ENCODE results near the gene AIF1L.

The AIF1L gene

DNA sequence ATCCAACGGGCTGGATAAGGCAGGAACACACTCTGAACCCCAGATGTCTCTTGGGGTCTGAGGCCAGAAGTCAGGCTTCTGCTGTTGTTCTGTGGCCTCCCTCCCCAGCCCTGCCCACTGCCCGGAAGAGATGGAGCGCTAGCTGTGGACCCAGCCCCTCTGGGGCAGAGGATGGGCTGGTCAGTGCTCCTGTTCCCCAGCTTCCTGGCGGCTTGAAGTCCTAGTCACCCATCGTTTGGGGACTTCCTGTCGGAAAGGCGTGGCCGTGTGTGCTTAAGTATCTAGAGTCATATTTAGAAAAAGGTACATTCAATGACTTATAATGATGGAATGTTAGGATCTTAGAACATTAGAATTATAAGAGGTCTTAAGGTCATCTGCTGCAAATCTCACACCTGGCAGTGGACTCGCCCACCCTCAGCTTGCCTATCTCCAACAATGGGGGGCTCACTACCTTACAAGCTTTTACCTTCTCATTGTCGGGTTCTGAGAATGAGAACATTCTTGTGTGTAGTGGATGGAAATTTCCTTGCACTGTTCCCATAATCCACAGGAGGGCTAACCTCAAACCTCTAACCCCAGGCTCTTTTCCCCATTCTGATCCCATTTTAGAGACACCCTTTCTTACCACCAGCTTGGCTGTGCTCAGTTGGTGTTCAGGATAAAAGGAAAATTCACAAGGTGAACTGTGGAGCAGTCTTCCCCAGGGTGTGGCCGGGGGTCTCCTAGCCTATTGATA is 13.4 kb upstream of the AIF1L start:
- Histone ChIP-seq H3K9me3 (ENCODE audit: control insufficient read depth, insufficient read depth, low read length) (no peaks in the 10 kb centered on the region), H3K4me3 (ENCODE audit: low read depth, low read length) (no peak overlapping the region), H3K4me1 (ENCODE audit: control insufficient read depth, insufficient read depth, low read length) (no peaks in the 10 kb centered on the region), H3K27me3 (ENCODE audit: control insufficient read depth, insufficient read depth, low read length) (no peaks in the 10 kb centered on the region), H3K36me3 (ENCODE audit: control insufficient read depth, insufficient read depth, low read length) (no peaks in the 10 kb centered on the region), H3K9ac (ENCODE audit: low read depth, low read length) (no peak overlapping the region)

DNA sequence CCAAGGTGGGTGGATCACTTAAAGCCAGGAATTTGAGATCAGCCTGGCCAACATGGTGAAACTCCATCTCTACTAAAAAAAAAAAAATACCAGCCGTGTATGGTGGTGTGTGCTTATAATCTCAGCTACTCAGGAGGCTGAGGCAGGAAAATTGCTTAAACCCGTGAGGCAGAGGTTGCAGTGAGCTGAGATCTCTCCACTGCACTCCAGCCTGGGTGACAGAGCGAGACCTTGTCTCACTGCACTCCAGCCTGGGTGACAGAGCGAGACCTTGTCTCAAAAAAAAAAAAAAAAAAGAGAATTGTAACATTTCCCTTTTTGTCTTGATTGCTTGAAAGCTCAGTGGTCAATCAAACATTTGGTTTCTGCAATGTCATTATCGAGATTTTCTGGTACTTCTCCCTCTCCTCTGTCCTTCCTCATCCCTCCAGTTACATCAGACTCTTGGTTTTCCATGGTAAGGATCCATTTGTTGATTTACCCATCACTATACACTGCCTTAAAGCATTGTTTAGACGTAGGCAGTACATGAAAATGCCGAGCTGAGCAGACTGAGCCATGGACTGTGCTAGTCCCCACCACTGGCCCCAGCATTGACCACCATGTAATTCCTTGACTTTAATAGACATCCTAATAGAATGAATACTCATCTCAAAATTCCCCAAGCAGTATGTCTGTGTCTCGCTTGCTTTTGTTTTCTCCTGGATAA is 11.5 kb upstream of the AIF1L start:
- Histone ChIP-seq H3K9ac (ENCODE audit: low read depth, low read length) (no peak overlapping the region), H3K9me3 (ENCODE audit: control insufficient read depth, insufficient read depth, low read length) (no peaks in the 10 kb centered on the region), H3K36me3 (ENCODE audit: control insufficient read depth, insufficient read depth, low read length) (no peaks in the 10 kb centered on the region), H3K4me3 (ENCODE audit: low read depth, low read length) (no peak overlapping the region), H3K27me3 (ENCODE audit: control insufficient read depth, insufficient read depth, low read length) (no peaks in the 10 kb centered on the region), H3K4me1 (ENCODE audit: control insufficient read depth, insufficient read depth, low read length) (no peaks in the 10 kb centered on the region)

DNA sequence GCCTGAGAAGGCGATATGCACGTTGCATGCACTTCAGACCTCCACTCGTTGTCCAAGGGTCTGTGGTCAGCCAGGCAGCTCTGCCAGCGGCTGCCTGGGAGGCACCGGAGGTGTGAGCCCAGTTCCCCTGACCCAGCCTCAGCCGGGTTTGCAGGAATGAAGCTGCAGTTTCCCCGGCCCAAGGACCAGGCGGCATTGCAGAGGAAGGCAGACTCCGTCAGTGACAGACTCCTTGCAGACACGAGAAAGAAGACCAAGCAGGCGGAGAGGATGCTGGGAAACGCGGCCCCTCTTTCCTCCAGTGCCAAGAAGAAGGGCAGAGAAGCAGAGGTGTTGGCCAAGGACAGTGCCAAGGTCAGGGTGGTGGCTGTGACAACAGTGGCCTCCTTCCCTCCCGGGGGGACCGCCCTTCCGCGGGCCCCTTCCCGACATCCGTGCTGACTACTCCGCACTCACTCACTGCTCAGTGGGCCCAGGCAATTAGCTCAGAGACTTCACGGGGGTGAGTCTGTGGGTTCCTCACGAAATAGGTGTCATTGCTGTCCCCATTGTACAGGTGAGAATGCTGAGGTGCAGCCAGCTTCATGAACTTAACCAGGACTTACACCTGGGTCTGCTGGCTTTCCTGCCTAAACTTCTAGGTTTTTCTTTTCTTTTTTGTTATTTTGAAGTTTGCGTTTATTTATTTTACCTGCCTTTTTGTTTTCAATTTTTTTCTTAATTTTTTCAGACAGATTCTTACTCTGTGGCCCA is 10.8 kb upstream of the AIF1L start:
- Histone ChIP-seq H3K36me3 (ENCODE audit: control insufficient read depth, insufficient read depth, low read length) (no peaks in the 10 kb centered on the region), H3K9ac (ENCODE audit: low read depth, low read length) (no peak overlapping the region), H3K4me1 (ENCODE audit: control insufficient read depth, insufficient read depth, low read length) (no peaks in the 10 kb centered on the region), H3K27me3 (ENCODE audit: control insufficient read depth, insufficient read depth, low read length) (no peaks in the 10 kb centered on the region), H3K4me3 (ENCODE audit: low read depth, low read length) (no peak overlapping the region), H3K9me3 (ENCODE audit: control insufficient read depth, insufficient read depth, low read length) (no peaks in the 10 kb centered on the region)

DNA sequence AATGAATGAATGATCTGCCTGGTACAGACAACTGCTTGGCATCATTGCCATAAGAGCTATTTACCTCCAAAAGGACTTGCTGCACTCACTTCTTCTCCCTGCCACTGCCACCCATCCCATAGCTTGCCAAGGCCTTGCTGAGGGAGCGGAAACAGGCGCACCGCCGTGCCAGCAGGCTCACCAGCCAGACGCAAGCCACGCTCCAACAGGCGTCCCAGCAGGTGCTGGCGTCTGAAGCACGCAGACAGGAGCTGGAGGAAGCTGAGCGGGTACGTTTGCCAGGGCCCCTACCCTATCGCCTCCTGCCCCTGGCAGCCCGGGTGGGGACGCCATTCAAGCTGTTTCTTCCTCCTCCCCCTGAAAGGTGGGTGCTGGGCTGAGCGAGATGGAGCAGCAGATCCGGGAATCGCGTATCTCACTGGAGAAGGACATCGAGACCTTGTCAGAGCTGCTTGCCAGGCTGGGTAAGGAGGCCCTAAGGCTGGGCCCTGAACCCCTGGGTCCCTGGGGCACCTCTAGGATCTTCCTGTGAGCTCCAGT is 8.9 kb upstream of the AIF1L start:
- H3K27me3 ChIP-seq (ENCODE audit: control insufficient read depth, insufficient read depth, low read length), result no peaks in the 10 kb centered on the region
- H3K4me3 ChIP-seq (ENCODE audit: low read depth, low read length), result no peak overlapping the region
- no peaks in the 10 kb centered on the region for H3K36me3 ChIP-seq (ENCODE audit: control insufficient read depth, insufficient read depth, low read length)
- no peaks in the 10 kb centered on the region for H3K9me3 ChIP-seq (ENCODE audit: control insufficient read depth, insufficient read depth, low read length)
- no peak overlapping the region for H3K9ac ChIP-seq (ENCODE audit: low read depth, low read length)
- H3K4me1 ChIP-seq (ENCODE audit: control insufficient read depth, insufficient read depth, low read length), result no peaks in the 10 kb centered on the region

DNA sequence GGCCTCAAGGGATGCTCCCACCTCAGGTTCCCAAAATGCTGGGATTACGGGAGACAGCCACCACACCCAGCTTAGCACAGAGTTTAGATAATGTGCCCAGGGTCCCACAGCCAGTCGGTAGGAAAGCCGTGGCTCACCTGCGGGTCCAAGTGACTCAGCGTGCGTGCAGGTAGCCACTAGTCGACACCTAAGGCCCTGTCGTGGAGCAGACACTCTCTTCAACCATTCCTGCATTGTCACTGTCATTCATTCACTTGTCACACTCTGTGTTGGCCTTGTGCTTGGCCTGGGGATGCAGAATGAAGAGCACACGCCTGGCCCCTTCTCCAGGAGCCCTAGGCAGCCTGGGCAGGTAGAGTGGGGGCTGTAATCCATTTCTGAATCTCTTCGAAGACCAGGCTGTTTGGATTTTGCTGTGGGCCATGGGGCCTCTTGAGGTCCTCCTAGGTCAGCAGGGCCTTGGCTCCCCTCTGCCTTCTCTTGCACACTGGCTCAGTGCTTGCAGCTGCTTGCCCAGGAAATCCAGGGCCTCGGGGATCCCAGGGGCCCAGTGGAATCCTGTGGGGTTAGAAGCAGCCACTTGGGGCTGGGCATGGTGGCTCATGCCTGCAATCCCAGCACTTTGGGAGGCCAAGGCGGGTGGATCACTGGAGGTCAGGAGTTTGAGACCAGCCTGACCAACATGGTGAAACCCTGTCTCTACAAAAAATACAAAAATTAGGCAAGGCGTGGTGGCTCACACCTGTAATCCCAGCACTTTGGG is 6.1 kb upstream of the AIF1L start:
- H3K9ac ChIP-seq (ENCODE audit: low read depth, low read length), result no peak overlapping the region
- H3K4me3 ChIP-seq (ENCODE audit: low read depth, low read length), result no peak overlapping the region
- H3K9me3 ChIP-seq (ENCODE audit: control insufficient read depth, insufficient read depth, low read length), result no peaks in the 10 kb centered on the region
- no peaks in the 10 kb centered on the region for H3K27me3 ChIP-seq (ENCODE audit: control insufficient read depth, insufficient read depth, low read length)
- H3K36me3 ChIP-seq (ENCODE audit: control insufficient read depth, insufficient read depth, low read length), result no peaks in the 10 kb centered on the region
- no peaks in the 10 kb centered on the region for H3K4me1 ChIP-seq (ENCODE audit: control insufficient read depth, insufficient read depth, low read length)

DNA sequence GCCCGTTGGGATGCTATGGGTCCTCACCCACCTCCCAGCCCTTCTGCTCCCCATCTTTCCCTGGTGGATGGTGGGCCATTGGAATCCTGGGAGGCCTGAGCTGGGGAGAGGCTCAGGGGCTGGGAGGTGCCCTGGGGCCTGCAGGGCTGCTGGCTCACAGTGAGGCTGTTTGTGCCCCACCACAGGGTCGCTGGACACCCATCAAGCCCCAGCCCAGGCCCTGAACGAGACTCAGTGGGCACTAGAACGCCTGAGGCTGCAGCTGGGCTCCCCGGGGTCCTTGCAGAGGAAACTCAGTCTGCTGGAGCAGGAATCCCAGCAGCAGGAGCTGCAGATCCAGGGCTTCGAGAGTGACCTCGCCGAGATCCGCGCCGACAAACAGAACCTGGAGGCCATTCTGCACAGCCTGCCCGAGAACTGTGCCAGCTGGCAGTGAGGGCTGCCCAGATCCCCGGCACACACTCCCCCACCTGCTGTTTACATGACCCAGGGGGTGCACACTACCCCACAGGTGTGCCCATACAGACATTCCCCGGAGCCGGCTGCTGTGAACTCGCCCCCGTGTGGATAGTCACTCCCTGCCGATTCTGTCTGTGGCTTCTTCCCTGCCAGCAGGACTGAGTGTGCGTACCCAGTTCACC is 4.9 kb upstream of the AIF1L start:
- Histone ChIP-seq H3K9ac (ENCODE audit: low read depth, low read length) (no peak overlapping the region), H3K4me1 (ENCODE audit: control insufficient read depth, insufficient read depth, low read length) (no peaks in the 10 kb centered on the region), H3K9me3 (ENCODE audit: control insufficient read depth, insufficient read depth, low read length) (no peaks in the 10 kb centered on the region), H3K27me3 (ENCODE audit: control insufficient read depth, insufficient read depth, low read length) (no peaks in the 10 kb centered on the region), H3K4me3 (ENCODE audit: low read depth, low read length) (no peak overlapping the region), H3K36me3 (ENCODE audit: control insufficient read depth, insufficient read depth, low read length) (no peaks in the 10 kb centered on the region)

DNA sequence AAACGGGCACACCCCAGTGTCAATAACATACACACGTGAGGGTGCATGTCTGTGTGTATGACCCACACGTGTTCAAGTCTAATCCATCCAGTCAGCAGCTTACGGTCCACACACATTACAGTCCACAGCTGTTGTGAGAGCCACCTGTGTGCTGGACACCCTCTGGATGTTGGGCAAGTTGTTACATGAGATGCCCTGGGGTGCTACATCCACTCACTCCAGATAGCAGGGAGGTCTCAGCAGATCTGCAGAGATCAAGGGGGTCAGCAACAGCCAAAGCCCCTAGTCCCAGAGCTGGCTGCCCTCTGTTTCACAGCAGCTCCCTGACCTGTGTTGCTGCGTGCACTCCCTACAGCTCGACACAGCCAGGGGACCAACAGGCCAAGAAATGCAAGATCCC is 4.3 kb upstream of the AIF1L start:
- H3K36me3 ChIP-seq (ENCODE audit: control insufficient read depth, insufficient read depth, low read length), result no peaks in the 10 kb centered on the region
- H3K9me3 ChIP-seq (ENCODE audit: control insufficient read depth, insufficient read depth, low read length), result no peaks in the 10 kb centered on the region
- H3K4me1 ChIP-seq (ENCODE audit: control insufficient read depth, insufficient read depth, low read length), result no peaks in the 10 kb centered on the region
- peak overlapping the region; percentile 2 for H3K9ac ChIP-seq (ENCODE audit: low read depth, low read length)
- no peak overlapping the region for H3K4me3 ChIP-seq (ENCODE audit: low read depth, low read length)
- H3K27me3 ChIP-seq (ENCODE audit: control insufficient read depth, insufficient read depth, low read length), result no peaks in the 10 kb centered on the region

DNA sequence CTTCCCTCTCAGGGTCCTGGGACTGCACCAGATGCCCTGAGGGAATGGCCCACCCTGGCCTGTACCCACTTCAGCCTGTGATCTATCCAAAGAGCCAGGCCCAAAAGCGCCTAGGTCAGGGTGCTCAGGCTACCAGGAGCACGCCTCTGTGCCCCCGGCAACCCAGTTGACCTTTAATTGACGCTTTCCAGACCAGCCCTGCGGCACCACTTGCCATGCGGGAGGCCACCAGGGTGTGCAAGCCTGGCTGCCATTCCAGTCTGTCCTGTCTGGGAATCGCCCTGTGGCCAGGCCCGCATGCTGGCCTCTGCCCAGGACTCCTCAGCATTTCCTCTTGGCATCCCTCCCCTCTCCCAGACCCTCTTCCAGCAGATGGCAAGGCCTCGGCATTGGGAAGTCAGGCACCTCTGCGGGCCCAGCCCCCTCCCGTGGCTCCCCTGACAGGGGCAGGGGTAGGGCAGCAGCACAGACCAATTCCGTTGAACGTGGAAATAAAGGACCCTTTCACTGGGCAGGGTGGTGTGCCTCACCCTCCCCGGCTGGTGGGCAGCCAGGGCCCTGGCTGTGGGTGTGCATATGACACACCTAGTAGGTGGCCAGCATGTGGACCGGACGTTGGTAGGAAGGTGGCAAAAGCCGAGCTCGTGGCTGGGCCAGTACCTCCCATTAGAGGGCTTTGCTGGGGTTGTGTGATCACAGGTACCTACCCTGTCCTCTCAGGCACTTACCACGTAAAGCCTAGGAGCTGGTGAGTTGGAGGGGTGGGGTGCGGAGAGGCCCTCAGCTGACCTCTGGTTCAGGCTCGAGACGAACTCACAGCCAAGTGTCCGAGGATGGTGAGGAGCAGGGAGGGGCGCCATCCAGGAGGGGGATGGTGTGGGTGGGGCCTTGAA is 3.5 kb upstream of the AIF1L start:
- H3K9me3 ChIP-seq (ENCODE audit: control insufficient read depth, insufficient read depth, low read length), result no peaks in the 10 kb centered on the region
- H3K27me3 ChIP-seq (ENCODE audit: control insufficient read depth, insufficient read depth, low read length), result no peaks in the 10 kb centered on the region
- H3K4me3 ChIP-seq (ENCODE audit: low read depth, low read length), result no peak overlapping the region
- H3K4me1 ChIP-seq (ENCODE audit: control insufficient read depth, insufficient read depth, low read length), result peaks cover 5% of the 10 kb centered on the region
- H3K9ac ChIP-seq (ENCODE audit: low read depth, low read length), result no peak overlapping the region
- H3K36me3 ChIP-seq (ENCODE audit: control insufficient read depth, insufficient read depth, low read length), result peaks cover under 1% of the 10 kb centered on the region

DNA sequence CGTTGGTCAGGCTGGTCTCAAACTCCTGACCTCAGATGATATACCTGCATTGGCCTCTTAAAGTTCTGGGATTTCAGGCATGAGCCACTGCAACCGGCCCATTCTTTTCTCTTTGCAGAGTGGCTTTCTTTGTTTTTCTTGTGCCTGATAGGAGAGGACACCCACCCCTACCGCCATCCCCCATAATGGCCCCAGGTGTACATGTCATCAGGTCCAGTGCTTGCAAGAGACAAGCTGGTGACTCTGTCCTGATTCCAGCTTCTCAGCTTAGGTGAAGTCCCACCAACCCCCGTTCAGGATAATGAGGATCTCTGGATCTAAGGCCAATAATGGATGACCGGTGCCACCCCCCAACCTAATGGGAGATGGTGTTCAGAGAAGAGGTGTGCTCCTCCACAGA is 2.3 kb upstream of the AIF1L start:
- Histone ChIP-seq H3K4me1 (ENCODE audit: control insufficient read depth, insufficient read depth, low read length) (peaks cover 10% of the 10 kb centered on the region), H3K4me3 (ENCODE audit: low read depth, low read length) (no peak overlapping the region), H3K27me3 (ENCODE audit: control insufficient read depth, insufficient read depth, low read length) (no peaks in the 10 kb centered on the region)

DNA sequence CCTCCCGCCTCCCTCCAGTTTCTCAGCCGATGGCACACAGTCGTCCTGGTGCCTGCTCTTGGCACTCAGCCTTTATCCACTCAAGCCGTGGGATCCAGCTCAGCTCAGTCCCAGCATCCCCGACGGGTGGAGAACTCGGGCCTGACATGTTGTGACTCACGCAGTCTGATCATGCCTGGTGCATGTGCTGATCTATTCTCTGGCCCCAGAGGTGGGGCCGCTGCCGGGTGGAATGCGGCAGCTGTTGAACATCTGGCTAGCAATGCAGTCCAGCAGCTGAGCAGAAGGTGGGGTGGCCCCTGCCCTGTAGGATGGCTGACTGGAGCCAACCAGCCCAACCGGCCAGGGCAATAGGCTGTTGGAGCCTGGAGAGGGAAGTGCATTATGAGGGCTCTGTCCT is 1.7 kb upstream of the AIF1L start:
- Histone ChIP-seq H3K4me1 (ENCODE audit: control insufficient read depth, insufficient read depth, low read length) (peaks cover 12% of the 10 kb centered on the region), H3K9ac (ENCODE audit: low read depth, low read length) (no peak overlapping the region), H3K36me3 (ENCODE audit: control insufficient read depth, insufficient read depth, low read length) (peaks cover 7% of the 10 kb centered on the region)

More for the DNA sequence above, 2.3 kb upstream of the AIF1L start:
- H3K9ac ChIP-seq (ENCODE audit: low read depth, low read length), result no peak overlapping the region
- H3K36me3 ChIP-seq (ENCODE audit: control insufficient read depth, insufficient read depth, low read length), result peaks cover 5% of the 10 kb centered on the region
- no peaks in the 10 kb centered on the region for H3K9me3 ChIP-seq (ENCODE audit: control insufficient read depth, insufficient read depth, low read length)

More for the DNA sequence above, 1.7 kb upstream of the AIF1L start:
- Histone ChIP-seq H3K4me3 (ENCODE audit: low read depth, low read length) (no peak overlapping the region), H3K27me3 (ENCODE audit: control insufficient read depth, insufficient read depth, low read length) (no peaks in the 10 kb centered on the region), H3K9me3 (ENCODE audit: control insufficient read depth, insufficient read depth, low read length) (no peaks in the 10 kb centered on the region)
